GM18868 (cell line): ENCODE measurements around the gene SLC12A3.

Source experiments
- ATAC-seq: cut with Tn5 transposase; IDR thresholded peaks from one replicate; pipeline ENCODE4 v1.9.1; 2021; ENCODE audit warnings: mild to moderate bottlenecking, moderate library complexity; ENCODE audit not compliant: unreplicated experiment

The SLC12A3 gene

DNA sequence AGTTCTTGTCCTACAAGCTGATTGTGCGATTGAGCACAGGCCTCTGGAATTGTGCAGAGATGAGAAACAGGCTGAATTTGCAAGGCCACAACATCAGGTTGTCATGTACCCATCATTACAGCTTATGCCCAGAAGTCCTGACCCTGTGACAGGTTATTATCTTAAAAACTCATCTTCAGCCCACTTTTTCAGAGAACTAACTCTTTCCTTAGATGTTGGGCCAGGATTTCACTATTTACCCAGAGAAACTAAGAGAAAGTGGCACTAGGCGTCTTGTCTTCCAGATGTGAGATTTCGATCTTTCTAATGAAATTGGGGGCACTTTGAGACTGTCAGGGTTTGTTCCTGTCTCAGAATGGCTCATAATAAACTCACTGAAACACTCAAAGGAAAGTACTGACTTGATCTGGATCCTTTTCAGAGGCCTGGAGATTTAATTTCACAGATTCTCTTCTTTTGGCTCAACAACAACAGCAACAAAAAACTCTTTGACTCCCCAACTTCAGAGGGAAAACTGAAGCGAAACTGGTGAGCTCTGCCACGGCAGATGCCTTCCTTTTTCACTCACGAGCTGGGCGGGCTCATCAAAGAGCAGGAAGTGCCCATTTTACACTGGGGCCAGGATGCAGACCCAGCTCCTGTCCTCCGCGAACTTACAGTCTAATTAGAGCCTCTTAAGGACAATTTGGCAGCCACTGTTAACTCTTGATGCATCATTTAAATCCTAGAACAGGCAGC is 17.7 kb upstream of the SLC12A3 start:
- no peak for ATAC-seq

DNA sequence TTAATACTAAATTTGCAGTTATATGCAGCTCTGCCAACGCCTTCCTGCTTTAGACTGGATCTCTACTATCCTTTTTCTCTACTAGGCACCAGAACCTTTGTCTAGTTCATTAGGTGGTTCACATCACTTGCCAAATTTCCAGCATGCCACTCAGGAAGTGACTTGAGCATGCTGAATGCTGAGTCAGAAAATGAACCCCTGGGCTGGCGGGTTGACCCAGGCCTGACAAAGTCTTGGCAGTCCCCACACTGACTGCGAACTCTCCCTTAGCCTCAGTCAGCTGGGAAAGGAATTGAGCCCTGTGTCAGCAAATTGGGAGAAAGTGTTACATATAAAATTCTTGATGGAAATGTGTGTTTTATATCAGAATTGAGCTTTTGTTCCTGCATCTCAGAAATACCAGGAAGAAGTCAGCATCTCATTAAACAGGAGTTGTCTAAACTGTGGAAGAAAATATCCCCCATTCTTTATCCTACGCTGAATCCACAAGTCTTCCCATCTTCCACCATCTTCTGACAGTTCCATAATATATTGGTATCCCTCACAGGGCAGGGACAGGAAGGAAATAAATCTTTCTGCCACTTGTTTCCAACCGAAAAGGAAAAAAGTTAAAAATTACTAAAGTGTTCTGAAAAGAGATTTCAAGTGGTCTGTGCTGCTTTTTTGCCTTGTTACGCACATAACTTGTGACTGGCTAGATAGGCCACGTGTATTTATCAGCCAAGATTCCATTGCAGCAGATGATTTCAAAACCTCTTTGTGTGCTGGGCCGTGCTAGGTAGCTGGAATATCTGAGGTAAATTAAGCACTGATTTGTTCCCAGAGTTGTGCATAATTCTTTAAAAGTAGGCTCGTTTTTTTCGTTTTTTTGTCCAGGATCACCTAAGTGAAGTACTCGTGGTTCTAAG is 16.7 kb upstream of the SLC12A3 start:
- no peak for ATAC-seq

DNA sequence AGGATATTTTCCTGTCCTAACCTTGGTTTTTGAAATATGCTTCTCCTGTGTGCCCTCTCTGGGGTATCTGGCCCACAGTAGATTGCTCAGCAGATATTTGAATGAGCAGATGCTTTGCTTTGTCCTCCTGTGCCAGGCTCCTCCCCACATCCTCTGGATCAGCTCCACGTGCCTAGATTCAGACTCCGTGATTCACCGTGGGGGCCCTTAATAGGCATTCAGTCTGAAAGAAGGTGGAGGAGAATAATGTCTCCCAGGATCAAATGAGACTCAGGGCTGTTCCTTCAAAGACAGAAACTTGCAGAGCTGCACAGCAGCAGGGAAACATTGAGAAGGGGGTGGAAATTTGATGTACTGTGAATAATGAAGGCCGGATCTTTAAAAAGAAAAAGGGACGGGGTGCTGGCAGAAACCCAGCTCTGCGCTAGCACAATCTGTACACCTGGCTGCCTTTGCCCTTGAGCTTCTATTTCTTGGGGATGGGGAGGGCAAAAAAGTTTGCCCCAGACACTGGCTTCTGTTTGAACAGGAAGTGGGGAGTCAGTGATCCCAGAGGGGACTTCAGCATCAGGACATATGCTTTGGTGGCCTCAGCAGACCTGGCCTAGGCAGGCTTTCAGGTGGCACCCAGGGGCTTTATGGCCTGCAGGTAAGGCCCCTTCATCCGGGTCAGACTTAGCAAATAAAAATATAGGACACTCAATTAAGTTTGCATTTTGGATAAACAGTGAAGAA is 15.9 kb upstream of the SLC12A3 start:
- no peak for ATAC-seq

GRCh38 chr16:56849690-56850680 is 15.0 kb upstream of the SLC12A3 start:
- ATAC-seq, result no peak

DNA sequence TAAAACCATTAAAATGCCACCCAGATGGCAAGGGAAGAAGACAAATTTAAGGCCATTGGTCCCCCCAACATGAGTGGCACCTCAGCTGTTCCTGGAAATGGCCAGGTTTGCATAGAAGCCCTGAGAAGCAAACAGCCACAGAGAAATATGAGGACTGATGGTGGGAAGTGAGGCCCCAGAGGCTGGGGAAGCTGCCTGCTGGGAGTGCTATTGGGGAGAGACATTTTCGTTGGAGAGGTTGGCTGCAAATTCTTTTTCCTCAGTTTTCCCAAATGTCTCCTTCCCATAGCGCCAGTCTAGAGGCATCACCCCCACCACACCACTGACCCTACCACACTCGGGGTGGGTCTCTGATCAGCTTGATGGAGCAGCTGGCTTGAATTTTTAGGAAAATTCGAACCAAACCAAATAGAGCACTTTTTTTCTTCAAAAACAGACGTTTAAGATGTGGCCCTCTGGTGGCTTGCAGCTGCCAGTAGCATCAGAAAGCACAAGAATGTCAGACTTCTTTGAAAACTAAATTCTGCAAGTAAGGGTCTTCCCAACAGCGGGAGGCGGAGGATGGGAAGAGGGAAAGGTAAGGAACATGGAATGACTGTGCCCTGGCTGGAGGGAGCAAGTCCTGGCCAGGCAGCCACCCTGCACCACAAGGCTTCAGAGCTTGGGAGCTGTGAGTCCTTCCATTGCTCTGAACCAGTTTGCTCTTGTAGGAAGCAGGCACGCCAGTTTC is 13.2 kb upstream of the SLC12A3 start:
- no peak for ATAC-seq

- no peak for ATAC-seq
Observed at GRCh38 chr16:56852401-56852730, 12.6 kb upstream of the SLC12A3 start.

DNA sequence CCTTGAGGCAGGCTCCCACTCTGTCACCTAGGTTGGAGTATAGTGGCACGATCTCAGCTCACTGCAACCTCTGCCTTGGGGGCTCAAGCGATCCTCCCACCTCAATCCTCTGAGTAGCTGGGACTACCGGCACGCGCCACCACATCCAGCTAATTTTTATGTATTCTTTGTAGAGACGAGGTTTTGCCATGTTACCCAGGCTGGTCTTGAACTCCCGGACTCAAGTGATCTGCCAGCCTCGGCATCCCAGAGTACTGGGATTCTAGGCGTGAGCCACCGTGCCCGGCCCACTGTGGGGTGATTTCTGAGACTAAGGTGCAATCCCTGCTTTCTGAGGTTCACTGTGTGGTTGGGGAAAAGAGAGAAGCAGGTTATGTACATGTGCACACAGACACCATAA is 12.0 kb upstream of the SLC12A3 start:
- no peak for ATAC-seq

- no peak for ATAC-seq
Observed at GRCh38 chr16:56855201-56855600, 9.8 kb upstream of the SLC12A3 start.

GRCh38 chr16:56855946-56856345 is 9.1 kb upstream of the SLC12A3 start:
- no peak for ATAC-seq

DNA sequence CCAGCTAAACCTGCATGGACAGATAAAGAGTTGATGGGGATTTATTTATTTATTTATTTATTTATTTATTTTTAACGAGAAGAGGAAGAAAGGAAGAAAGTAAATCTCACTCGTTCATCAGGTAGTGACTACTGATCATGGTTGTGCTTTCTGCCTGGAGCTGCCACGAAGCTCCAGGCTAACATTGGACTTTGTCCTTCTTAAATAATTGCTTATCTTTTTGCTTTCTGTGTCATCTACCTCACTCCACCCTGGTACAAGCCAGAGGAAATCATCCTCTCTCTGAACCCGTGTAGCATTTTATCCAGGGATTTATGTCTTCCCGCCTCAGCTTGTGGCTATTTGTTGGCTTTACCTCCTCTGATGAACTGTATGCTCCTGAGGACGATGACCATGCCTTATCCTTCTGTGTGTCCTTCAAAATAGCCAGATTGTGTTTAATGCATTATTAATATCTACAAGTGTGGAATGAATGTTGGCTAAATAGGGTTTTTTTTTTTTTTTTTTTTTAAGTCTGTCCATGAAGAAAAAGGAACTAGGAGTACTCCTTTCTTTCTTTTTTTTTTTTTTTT is 8.0 kb upstream of the SLC12A3 start:
- no peak for ATAC-seq

- no peak for ATAC-seq
Observed at GRCh38 chr16:56858374-56858773, 6.6 kb upstream of the SLC12A3 start.

DNA sequence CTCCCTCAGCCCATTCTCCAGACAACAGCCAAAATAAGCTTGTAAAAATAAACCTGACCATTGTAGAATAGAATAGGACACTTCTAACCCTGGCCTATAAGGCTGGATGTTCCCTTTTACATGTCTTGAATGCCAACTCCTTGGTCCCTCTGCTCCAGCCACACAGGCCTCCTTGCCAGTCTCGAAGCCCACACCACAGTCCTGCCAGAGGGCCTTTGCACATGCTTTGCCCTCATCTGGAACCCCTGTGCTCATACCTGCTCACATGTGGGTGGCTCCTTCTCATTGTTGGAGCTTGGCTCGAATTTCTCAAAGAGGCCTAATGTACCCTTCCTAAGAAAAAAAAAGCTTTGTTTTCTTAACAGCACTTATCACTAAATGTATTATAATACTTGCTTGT is 5.4 kb upstream of the SLC12A3 start:
- no peak for ATAC-seq

GRCh38 chr16:56860226-56861020 is 4.6 kb upstream of the SLC12A3 start:
- ATAC-seq, result no peak

- ATAC-seq, result no peak
Observed at GRCh38 chr16:56861092-56861610, 3.9 kb upstream of the SLC12A3 start.

DNA sequence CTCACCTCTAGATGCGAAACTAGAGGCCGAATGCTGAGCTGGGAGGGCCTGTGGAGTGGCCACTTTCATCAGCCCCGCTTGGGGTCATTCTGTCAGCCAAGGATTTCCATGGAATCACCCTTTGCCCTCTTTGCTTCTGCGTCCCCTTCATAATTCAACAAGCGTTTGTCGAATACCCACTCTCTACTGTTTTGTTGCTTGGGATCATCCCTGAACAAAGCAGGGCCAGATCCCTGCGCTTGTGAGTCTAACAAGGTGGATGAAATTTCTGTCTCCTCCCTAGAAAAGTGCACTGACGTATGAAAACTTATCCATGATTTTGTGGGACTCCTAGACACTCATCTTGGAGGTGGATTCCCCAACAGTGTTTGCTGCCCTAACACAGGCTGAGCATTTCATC is 3.3 kb upstream of the SLC12A3 start:
- ATAC-seq, result no peak

- no peak for ATAC-seq
Observed at GRCh38 chr16:56862776-56863175, 2.2 kb upstream of the SLC12A3 start.

DNA sequence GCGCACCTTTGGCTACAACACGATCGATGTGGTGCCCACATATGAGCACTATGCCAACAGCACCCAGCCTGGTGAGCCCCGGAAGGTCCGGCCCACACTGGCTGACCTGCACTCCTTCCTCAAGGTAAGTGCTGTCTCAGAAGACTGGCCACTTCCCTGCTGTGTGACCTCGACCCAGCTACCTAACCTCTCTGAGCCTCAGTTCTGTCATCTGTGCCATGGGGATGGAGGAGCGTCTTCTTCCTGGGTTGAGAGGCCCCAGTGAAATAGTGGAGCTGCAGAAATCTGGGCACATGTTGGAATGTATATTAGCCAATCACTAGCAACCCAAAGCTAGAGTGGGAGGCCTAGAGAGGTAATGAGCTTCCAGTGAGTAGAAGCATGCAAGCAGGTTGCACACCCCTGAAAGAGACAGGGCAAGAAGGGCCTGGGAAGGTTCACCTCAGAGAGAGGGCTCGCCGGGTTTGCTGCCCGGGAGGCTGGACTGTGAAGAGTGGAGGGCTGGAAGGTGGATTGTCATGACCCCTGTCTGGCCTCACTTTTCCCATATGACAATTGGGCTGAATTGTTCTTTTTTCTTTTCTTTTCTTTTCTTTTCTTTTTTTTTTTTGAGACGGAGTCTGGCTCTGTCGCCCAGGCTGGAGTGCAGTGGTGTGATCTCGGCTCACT is 521 bp downstream of the SLC12A3 start:
- no peak for ATAC-seq
